Natural killer cell (primary cell): Measurements from ENCODE around the gene PTPN12. TPM values are rescaled to one million over a fixed set of nuclear protein-coding genes. Genes with fewer than 3 reads are reported as not detected.

Source experiments
- ATAC-seq, 3 donors: fragments of 150-1000 bp in 2 of 3; fragments of 200-7000 bp in 1 of 3; cut with Tn5 transposase; 1 replicate in 1 of 3; 2 replicates in 2 of 3; pipeline ENCODE4 v1.10.0; 2021; ENCODE audit warnings: mild to moderate bottlenecking in 2 of 3, moderate library complexity in 2 of 3
- DNase-seq, 2 donors: peaks; one replicate each; pipeline versions ENCODE4 v3.0.0 to v3.0.0-alpha.2; 2013 to 2021; ENCODE audit warnings: mixed read lengths in 1 of 2
- H3K27ac ChIP-seq: one replicate; pipeline ENCODE4 v1.5.1; 2013; ENCODE audit warnings: mild to moderate bottlenecking, low read length
- H3K27me3 ChIP-seq: one replicate; pipeline ENCODE4 v1.6.1; 2013; ENCODE audit warnings: low read length; ENCODE audit not compliant: control insufficient read depth, insufficient read depth
- H3K36me3 ChIP-seq: one replicate; pipeline ENCODE4 v1.6.1; 2013; ENCODE audit warnings: low read length; ENCODE audit not compliant: control insufficient read depth, insufficient read depth
- H3K4me1 ChIP-seq: one replicate; pipeline ENCODE4 v1.6.1; 2013; ENCODE audit warnings: low read length; ENCODE audit not compliant: control insufficient read depth, insufficient read depth
- H3K4me3 ChIP-seq: one replicate; pipeline ENCODE4 v1.5.1; 2013; ENCODE audit warnings: low read length
- H3K9me3 ChIP-seq: one replicate; pipeline ENCODE4 v1.6.1; 2013; ENCODE audit warnings: low read length; ENCODE audit not compliant: control insufficient read depth, insufficient read depth
- H3K27ac Mint-ChIP-seq, 2 donors: one replicate each; pipeline ENCODE4 v1.8.0; 2022; ENCODE audit warnings: mild to moderate bottlenecking in 2 of 2, mixed read lengths in 2 of 2, moderate library complexity in 1 of 2
- H3K27me3 Mint-ChIP-seq, 2 donors: one replicate each; pipeline ENCODE4 v1.8.0; 2022; ENCODE audit warnings: low read depth in 2 of 2, mixed read lengths in 2 of 2
- H3K36me3 Mint-ChIP-seq: one replicate; pipeline ENCODE4 v1.8.0; 2022; ENCODE audit warnings: mixed read lengths
- H3K4me1 Mint-ChIP-seq, 2 donors: one replicate each; pipeline ENCODE4 v1.8.0; 2022; ENCODE audit warnings: mixed read lengths in 2 of 2
- H3K4me3 Mint-ChIP-seq: one replicate; pipeline ENCODE4 v1.8.0; 2022; ENCODE audit warnings: mild to moderate bottlenecking, moderate library complexity, mixed read lengths
- H3K9me3 Mint-ChIP-seq, 2 donors: one replicate each; pipeline ENCODE4 v1.8.0; 2022; ENCODE audit warnings: mixed read lengths in 2 of 2
- WGBS: methylation state at CpG from one replicate; pipeline ENCODE4 v1.1.7; 2013; ENCODE audit warnings: missing lambda C conversion rate; ENCODE audit not compliant: insufficient coverage; 5-methylcytosine and 5-hydroxymethylcytosine counted together
- intact Hi-C: fragments of 100-400 bp; cut with micrococcal nuclease; formaldehyde crosslinking; loops from one replicate; pipeline ENCODE4 v1.14.2; 2022
- total RNA-seq, 4 donors: library from RNA; stranded (reverse); fragments of 120-200 nt in 1 of 4; gene quantifications; one replicate each; pipeline versions ENCODE4 v1.2.3 to v1.2.4, GENCODE V29; 2013 to 2022
- TF ChIP-seq, protein P1 (sequence below): fragments of 200-600 bp; IDR thresholded peaks from one replicate; pipeline ENCODE4 v1.8.0; 2022; ENCODE audit warnings: antibody characterized with exemption

Gene PTPN12
- total RNA-seq, 3 donors from 2014 or later (not counting 1 experiment from before 2014, with no cell fraction given) = 261 to 396 (median 263) TPM

DNA sequence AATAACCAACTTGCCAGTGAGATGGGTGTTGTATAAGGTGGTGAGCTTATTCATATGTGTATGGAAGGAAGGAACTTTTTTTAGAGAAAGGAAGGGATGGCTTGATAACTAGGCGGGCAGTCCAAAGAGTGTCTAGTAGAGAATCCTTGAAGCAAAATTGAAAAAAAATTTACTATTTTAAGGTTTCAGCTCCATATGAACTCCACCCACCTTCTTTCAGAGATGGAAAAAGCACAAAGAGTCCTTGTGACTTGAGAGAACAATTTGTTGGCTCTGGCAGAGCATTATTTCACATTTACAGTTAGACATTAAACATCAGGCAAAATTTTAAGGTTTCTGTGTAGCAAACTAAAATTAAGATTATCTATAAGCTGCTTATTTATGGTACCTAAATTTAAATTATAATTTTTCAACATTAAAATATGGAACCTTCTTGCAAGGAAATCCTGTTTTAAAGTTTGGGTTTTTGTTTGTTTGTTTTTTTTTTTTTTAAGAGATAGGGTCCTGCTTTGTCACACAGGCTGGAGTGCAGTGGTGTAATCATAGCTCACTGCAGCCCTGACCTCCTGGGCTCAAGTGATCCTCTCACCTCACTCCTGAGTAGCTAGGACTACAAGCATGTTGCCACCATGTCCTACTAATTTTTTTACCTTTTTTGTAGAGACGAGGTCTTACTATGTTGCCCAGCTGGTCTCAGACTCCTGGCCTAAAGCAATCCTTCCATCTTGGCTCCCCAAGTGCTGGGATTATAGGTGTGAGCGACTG, 12.2 kb downstream of the PTPN12 start:
- Histone ChIP-seq H3K36me3 (peaks cover 5% of the 10 kb centered on the region), H3K4me3 (no peak overlapping the region), H3K4me1 (peaks cover 33% of the 10 kb centered on the region), H3K27me3 (no peaks in the 10 kb centered on the region), H3K9me3 (no peaks in the 10 kb centered on the region), H3K27ac (peak overlapping the region; percentile 68)
- peaks cover 77 to 79% of the 10 kb centered on the region in 2 donors for H3K4me1 Mint-ChIP-seq
- 81% methylated on average over 3 of the region's 3 CpGs for WGBS
- H3K27me3 Mint-ChIP-seq = no peaks in the 10 kb centered on the region
- DNase-seq = no peak
- peak overlapping the region; percentile 70 for H3K4me3 Mint-ChIP-seq
- H3K27ac Mint-ChIP-seq = peak overlapping the region; percentile 80 to 99
- intact Hi-C loops = no loop called here
- H3K36me3 Mint-ChIP-seq = peaks cover 6% of the 10 kb centered on the region
- TF ChIP-seq, protein P1, sequence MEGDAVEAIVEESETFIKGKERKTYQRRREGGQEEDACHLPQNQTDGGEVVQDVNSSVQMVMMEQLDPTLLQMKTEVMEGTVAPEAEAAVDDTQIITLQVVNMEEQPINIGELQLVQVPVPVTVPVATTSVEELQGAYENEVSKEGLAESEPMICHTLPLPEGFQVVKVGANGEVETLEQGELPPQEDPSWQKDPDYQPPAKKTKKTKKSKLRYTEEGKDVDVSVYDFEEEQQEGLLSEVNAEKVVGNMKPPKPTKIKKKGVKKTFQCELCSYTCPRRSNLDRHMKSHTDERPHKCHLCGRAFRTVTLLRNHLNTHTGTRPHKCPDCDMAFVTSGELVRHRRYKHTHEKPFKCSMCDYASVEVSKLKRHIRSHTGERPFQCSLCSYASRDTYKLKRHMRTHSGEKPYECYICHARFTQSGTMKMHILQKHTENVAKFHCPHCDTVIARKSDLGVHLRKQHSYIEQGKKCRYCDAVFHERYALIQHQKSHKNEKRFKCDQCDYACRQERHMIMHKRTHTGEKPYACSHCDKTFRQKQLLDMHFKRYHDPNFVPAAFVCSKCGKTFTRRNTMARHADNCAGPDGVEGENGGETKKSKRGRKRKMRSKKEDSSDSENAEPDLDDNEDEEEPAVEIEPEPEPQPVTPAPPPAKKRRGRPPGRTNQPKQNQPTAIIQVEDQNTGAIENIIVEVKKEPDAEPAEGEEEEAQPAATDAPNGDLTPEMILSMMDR = no peak
- no peak for ATAC-seq
- H3K9me3 Mint-ChIP-seq = no peaks in the 10 kb centered on the region

DNA sequence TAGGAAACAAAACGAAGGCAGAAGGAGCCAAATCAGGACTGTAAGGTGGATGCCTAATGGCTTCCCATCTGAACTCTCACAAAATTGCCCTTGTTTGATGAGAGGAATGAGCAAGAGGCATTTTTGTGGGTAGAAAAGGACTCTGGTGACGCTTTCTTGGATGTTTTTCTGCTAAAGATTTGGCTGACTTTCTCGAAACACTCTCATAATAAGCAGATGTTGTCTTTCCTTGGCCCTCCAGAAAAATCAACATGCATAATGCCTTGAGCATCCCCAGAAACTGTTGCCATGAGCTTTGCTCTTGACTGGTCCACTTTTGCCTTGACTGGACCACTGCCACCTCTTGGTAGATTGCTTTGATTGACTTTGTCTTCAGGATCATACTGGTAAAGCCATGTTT, 13.5 kb downstream of the PTPN12 start:
- 96% methylated on average over 3 of the region's 3 CpGs for whole genome bisulfite sequencing
- Histone ChIP-seq H3K36me3 (peaks cover 5% of the 10 kb centered on the region), H3K4me1 (peaks cover 40% of the 10 kb centered on the region), H3K27ac (peak overlapping the region; percentile 4), H3K9me3 (no peaks in the 10 kb centered on the region), H3K27me3 (no peaks in the 10 kb centered on the region), H3K4me3 (no peak overlapping the region)
- no peak for DNase-seq
- ATAC-seq = no peak
- peak overlapping the region; percentile 55 for H3K4me3 Mint-ChIP-seq
- TF ChIP-seq, protein P1 = no peak
- no peaks in the 10 kb centered on the region for H3K9me3 Mint-ChIP-seq
- H3K27ac Mint-ChIP-seq = peak overlapping the region; percentile 80 to 99
- H3K36me3 Mint-ChIP-seq = peaks cover 17% of the 10 kb centered on the region
- intact Hi-C loops = no loop called here
- H3K27me3 Mint-ChIP-seq = no peaks in the 10 kb centered on the region
- peaks cover 82 to 85% of the 10 kb centered on the region in 2 donors for H3K4me1 Mint-ChIP-seq

- Mint-ChIP-seq H3K36me3 (peaks cover 17% of the 10 kb centered on the region), H3K27ac (peak overlapping the region; percentile 69 to 99), H3K9me3 (no peaks in the 10 kb centered on the region), H3K4me3 (peak overlapping the region; percentile 77), H3K27me3 (no peaks in the 10 kb centered on the region), H3K4me1 (peaks cover 82 to 83% of the 10 kb centered on the region in 2 donors)
- peaks cover 9% of the 10 kb centered on the region for H3K36me3 ChIP-seq
- H3K9me3 ChIP-seq = no peaks in the 10 kb centered on the region
- H3K27me3 ChIP-seq = no peaks in the 10 kb centered on the region
- TF ChIP-seq, protein P1 = no peak
- DNase-seq (no peak), ATAC-seq (no peak)
- 70% methylated on average over 1 of the region's 2 CpGs for WGBS
- peaks cover 41% of the 10 kb centered on the region for H3K4me1 ChIP-seq
- no peak overlapping the region for H3K27ac ChIP-seq
- intact Hi-C loops = no loop called here
- no peak overlapping the region for H3K4me3 ChIP-seq
Measured at GRCh38 chr7:77553123-77553522, 16.0 kb downstream of the PTPN12 start.
